CD4-positive, alpha-beta T cell treated with Interleukin-17A for 1 hour (primary cell): Measurements from ENCODE around the gene STPG3.
A peak's percentile ranks its signal among the peaks of the same experiment; 100 is the strongest.

ENCODE experiments used
- DNase-seq: peaks from one replicate; pipeline ENCODE4 v3.0.0-alpha.2; 2020

STPG3 gene

DNA sequence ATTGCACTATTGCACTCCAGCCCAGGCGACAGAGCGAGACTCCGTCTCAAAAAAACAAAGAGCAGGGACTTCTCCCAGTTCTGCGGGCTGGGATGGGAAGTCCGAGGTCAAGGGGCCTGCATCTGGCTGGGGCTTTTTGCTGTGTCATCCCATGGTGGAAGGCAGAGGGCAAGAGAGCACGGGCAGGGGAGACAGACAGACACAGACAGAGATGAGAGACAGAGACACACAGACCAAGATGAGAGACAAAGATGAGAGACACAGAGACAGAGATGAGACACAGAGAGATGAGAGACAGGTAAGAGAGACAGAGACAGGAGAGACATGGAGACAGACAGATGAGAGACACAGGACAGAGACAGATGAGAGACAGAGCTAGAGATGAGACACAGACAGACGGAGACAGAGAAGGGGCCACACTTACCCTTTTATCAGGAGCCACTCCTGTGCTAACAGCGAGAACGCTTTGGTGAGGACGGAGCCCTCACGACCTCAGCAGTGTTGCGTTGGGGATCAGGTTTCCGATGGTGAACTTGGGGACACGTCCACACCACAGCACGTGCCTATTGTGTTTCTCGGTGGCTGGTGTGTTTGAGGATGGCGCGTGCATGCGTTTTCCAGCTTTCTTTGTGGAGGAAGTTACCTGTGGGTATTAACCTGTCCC is 17.6 kb downstream of the STPG3 start:
- no peak for DNase-seq

DNA sequence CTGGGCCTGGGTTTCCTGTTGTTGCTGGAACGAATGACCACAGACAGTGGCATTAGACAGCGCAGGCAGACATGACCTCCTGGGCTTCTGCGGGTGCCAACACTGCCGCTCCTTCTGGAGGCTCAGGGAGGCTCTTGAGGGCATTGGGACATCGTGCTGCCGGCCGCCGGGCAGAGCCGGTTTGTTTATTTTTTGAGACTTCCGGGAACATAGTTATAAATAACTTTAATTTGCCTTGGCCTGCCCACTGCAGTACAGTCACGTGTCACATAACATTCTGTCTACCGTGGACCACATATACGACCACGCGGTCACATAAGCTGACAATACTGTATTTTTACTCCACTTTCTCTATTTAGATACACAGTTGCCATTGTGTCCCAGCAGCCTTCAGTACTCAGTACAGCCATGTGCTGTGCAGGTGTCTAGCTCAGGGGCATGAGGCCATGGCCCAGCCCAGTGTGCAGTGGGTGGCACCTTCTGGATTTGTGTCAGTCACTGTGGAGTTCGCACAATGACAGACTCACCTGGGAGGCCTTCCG is 18.2 kb downstream of the STPG3 start:
- no peak for DNase-seq

DNA sequence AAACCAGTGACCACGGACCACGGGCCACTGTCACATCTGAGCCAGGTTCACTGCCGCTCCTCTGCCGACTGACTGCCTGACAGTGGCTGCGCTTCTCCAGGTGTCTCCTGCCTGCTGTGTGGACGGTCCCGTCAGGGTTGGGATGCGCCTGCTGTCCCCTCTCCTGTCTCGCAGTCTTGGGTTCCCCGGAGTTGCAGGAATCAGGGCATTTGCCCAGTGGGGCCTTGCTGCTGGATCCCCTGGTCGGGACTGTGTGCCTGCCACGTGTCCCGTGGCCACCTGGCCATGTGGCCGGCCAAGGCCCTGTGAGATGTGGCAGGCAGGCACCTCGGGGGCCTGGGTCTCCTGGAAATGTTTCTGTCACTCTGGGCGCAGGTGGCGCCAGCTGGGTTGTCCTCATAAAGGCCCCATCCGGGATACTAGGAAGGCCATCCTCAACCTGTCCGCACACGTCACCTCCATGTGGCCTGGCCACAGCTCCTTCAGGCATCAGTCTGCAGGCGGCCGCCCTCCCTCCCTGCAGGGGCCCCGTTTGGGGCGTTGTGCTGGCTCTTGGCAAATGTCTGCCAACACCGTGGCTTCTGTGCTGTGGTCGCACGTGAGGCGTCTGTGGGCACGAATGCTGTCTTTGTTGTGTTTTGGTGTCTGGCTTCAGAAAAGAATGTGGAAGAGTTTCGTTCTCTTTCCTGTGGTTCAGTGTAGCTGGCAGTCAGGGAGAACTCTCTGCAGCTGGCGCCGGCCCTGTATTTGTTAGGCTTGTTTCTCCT is 20.0 kb downstream of the STPG3 start:
- peak; percentile 33 for DNase-seq

DNA sequence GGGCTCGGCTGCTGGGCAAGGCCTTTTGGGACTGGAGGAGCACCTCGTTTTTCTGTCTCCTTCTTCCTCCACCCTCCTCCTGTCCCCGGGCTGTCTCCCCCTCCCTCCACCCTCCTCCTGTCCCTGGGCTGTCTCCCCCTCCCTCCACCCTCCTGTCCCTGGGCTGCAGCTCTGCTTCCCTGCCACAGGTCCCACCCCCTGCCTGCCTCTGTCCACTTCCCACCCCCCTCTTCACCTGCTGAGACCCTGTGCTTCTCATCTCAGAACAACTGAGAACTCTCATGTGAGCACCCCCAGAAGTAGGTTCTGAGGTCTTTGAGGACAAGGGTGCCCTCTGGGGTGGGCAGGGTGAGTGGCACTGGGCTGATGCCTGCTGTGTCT is 20.6 kb downstream of the STPG3 start:
- no peak for DNase-seq

DNA sequence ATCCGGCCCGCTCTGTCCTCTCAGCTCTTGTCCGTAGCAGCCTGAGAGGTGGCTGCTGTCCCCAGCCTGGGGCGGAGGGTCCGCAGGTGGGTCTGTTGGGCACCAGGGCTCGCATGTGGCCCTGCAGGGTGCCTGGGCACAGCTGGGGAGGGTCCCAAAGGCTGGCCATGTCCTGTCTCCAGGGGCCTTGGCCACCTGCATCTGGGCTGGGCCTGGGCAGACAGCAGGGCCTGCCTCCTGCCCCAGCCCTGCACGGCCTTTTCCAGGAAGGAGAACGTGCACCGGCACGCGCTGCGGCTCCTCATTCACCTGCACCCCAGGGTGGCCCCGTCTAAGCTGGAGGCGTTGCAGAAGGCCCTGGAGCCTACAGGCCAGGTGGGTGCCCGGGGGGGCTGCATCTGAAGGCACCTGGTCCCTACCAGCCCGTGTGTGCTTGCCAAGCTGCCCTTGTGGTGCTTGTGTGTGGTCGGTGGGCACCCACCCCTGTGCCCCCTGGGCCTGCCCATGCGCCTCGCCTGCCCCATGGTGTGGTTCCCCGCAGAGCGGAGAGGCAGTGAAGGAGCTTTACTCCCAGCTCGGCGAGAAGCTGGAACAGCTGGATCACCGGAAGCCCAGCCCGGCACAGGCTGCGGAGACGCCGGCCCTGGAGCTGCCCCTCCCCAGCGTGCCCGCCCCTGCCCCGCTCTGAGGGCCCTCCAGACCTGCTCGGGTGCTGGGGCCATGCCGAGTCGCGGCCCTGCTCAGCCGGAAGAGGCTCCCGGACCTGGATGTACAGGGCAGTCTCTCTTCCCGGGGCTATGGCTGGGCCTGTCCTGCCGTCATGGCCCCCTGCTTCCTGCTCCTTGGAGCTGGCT is 21.4 kb downstream of the STPG3 start:
- no peak for DNase-seq

DNA sequence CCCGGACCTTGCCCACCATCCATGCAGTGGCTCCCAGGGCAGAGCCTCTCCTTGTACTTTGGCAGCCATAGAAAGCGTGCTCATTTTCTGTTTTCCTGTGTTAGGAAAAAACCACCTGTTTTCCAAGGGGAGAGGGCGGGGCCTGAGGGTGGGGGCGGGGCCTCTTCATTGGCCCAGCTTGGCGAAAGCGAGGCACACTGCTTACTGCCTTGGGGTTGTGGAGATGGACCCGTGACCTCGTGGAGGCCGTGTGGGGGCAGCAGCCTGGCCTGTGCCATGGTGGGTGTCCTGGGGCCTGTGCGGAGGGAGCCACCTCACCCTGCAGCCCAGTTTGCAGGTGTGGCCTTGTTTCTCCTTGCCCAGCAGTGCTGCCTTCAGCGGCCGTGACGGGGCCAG is 22.0 kb downstream of the STPG3 start:
- no peak for DNase-seq

DNA sequence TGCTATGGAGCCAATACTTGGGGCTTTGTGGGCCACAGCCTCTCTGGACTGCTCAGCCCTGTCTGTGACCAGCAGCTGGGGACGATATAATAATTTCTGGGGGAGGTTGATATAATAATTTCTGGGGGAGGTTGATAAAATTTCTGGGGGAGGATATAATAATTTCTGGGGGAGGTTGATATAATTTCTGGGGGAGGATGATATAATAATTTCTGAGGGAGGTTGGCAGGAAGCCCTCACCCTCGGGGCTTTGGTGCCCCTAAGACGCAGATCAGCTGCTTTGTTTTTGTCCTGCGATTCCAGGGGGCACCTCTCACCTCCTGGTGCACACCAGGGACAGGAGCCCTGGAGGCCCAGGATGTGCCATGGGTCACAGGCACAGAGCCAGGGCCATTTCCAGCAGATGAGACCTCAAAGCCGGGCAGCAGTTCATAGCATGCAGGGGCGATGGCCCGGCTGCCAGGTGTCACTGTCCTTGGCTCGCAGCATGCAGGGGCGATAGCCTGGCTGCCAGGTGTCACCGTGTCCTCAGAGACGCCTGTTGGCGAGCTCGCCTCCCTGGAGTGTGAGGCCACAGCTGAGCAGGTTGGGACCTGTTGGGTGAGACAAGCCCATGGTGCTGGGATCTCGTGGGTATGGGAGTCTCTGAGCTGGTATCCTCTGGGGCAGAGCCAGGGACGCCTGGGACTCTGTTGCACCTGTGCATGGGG is 22.7 kb downstream of the STPG3 start:
- no peak for DNase-seq

DNA sequence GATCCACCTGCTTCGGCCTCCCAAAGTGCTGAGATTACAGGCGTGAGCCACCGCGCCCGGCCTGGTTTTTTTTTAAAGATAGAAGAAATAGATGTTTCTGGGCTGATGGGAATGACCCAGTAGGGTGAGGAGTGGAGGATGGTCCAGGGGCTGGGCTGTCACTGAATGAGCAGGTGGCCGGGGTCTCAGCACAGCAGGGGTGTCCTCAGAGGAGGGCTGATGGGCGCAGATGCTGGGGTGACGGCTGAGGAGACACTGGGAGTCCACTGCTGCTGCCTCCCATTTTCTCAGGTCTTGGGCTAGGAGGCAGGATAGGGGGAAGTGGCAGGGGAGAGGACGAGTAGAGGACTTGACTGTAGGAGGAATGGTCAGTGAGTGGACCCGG is 24.1 kb downstream of the STPG3 start:
- no peak for DNase-seq

DNA sequence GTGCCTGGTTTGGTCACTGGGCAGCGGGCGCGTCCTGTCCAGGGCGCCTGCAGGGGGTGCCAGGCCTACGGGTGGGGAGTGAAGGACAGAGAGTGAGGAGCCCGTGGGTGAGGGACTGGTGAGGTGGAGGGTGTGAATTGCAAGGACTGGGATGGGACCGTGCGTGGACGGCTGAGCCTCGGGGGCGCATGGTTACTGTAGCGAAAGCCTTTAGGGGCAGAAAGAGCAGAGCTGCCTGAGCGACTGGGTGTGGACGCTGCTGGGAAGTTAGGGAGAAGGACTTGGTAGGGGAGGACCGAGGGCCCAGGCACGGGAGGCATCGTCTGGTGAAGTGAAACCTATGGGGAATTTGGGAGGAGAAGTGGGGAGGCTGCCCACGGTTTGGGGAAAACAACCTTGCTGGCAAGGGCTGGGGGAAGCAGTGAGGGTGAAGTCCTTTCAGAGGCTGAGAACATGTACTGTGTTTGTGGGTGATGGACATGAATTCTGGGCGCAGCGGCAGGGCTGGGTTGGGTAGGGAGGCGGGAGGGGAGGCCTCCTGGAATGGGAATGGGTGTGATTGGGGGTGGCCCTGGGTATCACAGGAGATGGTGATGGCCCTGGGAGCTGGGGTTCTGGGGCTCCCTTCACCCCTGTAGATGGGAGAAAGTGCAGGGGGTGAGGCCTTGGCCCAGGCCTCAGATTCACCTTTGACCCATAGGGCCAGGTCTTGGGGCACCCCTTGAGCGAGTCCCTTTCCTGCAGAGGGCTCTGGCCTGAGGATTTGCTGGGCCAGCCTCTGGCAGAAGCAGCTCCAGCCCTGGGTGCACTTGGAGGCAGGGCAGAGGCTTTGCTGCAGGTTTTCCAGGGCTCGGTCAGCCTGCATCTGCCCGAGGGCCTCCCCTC is 24.7 kb downstream of the STPG3 start:
- DNase-seq = no peak

DNA sequence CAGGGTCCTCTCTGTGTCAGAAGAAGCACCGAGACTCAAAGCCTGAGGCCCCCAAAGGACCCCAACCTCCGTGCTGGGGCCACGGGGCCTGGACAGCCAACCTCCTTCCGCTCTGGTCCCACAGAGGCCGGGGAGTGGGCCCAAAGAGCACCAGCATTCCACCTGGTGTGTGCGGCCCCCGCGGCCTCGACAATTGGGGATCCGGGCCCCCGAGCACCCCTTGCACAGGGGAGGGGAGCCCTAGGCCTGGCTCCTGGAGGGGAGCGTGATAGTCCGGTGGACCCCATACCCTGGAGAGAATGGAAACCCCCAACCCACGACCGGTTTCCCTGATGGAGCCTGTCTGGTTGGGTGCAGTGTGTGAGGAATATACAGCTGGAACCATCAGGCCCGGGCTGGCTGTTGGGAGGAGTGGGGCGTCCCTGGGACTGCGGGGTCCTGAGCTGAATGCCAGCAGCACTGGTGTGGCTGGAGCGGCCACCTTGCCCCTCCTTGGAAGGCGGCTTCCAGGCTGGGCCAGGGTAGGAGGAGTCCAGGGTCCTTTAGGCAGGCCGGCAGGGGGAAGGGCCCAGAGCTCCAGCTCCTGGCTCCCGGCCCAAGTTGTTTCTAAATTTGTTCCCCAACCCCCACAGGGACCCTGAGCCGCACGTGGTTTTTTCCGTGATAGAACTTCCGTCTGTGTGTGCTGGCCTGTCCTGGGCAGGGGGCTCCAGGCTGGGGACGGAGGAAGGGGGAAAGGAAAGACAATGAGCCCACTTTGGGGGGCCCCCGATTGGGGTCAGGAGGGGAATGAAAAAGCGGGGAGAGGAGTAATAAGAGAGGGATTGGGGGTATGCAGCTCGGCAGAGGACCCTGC is 25.6 kb downstream of the STPG3 start:
- no peak for DNase-seq

DNA sequence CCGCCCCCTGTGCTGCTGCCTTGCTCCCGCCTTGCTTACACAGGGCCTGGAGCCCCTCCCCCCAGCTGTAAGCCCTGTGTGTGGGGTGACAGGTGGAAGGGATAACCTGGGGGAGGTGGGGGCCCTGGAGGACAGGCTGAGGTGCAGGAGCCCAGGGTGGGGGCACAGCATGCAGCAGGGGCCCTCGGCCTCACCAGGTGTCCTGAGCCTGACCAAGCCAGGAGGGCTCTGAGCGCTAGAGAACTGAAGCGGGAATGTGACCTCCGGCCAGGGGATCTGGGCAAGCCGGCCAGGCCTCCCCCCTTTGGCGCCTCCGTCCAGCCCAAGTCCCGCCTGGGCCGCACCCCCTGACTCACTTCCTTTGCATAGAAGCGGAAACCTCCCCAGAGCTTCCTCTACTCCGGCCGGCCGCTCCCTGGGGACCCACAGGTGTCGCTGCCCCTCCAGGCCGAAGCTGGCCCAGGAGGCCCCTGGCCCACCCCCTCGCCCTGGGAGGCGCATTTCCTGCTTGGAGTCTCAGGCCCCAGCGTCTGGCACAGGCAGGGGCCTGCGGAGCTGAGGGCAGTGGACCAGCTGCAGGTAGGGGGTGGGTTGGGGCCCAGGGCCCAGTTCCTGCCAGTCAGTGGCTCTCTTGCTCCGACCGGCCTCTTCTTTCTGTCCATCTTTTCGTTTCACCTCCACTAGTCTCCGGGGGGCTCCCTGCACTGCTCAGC is 26.4 kb downstream of the STPG3 start, which contains the start of gene TOR4A:
Gene TOR4A (plus strand): TSS at position 398 of the 713 bp plus-strand sequence. CDS start 964 bp downstream, outside the sequence.
- peak; percentile 34 for DNase-seq

DNA sequence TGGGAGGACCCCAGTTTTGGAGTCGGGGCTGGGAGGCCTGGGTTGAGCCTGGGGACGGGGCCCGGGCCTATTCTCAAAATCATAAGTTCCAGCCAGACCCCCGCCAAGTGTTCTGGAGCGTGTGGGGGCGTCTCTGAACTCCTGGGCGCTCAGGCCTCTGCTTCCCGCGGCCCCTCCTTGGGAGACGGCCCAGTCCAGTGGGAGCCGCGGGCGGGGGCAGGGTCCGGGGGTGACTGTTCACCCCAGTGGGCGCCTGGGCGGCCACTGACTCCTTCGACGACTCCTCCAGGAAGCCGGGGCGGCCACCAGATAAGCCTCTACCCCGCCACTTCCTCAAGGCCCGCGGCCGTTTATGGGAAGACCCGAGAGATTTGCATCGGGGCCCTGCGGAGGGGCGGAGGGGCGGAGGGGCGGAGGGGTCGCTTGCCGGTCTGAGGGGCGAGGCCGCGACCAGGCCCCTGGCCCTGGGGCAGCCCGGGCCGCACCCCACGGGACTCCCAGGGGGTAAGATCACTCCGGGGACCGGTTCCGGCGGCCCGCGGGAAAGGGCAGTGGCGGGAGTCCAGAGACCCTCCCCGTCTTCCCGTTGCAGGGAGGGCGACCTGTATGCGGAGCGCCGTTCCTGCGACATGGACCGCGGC is 27.1 kb downstream of the STPG3 start:
- no peak for DNase-seq

DNA sequence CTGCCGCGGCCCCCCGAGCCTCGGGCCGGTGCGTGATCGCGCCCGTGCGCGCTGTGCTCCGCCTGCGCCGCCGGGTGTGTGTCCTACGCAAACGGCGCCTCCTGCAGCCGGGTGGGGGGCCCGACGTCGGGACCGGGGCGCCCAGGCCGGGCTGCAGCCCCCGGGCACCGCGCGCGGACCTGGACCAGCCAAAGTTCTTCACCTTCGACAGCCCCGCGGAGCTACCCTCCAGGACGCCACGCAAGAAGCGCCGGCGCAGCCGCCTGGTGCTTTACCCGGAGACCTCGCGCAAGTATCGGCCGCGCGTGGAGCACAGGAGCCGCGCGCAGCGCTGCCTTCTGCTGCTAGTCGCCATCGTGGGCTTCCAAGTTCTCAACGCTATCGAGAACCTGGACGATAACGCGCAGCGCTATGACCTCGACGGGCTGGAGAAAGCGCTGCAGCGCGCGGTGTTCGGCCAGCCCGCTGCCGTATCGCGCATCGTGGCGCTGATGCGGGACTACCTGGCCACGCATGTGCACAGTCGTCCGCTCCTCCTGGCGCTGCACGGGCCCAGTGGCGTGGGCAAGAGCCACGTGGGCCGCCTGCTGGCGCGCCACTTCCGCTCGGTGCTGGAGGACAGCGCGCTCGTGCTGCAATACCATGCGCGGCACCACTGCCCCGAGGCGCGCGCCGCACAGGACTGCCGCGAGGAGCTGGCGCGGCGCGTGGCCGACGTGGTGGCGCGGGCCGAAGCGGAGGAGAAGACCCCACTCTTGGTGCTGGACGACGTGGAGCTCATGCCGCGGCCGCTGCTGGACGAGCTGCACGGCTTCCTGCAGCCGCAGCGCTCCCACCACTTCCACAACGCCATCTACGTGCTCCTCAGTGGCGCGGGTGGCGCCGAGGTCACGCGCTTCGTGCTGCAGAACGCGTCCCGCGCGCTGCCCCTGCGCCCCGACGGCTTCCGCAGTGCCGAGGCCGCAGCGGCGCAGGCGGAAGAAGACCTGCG is 27.9 kb downstream of the STPG3 start:
- no peak for DNase-seq

DNA sequence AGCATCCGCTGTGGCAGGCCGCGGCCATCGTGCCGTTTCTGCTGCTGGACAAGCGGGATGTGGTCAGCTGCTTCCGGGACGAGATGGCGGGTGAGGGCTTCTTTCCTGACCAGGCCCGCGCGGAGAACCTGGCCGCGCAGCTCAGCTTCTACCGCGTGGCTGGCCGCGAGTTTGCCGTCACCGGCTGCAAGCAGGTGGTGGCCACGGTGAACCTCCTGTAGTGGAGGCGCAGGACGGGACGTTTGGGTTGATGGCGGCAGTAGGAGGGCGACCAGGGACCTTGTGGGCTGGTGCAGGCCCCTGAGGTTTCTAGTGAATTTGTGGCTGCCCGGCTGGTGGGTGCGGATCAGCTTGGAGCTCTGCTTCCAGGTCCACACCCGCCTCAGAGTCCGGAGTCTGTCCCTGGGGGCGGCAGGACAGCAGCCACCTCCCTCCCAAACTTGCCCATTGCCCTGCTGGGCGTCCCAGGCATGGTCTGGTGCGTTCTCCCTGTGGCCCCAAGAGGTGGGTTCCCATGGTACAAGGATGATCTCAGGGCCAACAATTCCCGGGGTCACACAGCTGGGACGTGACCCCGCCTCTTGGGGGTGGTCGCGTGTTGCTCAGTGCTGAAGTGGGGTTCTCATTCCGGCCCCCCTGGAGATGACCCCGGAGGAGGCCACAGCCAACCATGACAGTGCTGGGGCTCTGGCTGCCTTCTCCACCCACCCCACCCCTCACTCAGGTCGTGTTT is 28.8 kb downstream of the STPG3 start:
- no peak for DNase-seq

DNA sequence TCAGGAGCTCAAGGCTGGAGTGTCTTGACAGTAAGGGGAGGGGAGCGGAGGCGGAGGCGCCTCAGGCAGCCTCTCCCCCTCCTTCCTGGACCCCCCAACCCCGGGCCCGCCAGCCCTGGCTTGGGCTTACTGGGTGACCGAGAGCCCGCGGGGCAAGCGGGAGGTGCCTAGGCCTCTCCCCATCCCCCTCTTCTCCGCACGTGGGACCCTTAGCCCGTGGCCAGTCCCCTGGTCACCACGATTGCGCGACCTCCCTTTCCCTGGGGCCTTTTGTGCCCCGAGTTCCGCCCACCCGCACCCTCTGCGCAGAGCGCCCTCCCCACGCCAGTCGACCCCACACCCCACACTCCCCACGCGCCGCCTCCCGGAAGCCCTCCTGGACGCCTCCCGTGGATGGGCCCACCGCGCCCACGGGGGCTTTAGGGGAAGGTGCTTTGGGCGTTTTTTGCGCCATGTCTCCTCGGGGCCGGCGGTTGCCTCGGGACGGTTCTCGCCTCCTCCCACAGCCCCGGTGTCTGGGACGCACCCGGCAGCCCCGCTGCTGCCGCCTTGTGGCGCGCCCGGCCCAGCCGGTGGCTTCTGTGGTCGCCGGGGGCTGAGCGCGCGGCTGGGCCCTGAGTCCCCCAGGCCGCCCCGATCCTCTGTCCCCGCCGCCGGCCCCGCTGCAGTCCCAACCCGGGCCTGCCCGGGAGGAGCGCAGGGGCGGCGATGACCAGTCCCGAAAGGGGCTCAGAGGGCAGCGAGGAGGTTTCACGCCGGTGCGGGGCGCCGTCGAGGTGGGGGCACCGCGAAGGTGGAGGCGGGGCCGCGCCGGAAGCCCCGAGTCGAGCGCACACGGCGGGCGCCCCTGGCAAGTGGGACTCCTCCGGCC is 29.6 kb downstream of the STPG3 start:
- DNase-seq = peak; percentile 21

DNA sequence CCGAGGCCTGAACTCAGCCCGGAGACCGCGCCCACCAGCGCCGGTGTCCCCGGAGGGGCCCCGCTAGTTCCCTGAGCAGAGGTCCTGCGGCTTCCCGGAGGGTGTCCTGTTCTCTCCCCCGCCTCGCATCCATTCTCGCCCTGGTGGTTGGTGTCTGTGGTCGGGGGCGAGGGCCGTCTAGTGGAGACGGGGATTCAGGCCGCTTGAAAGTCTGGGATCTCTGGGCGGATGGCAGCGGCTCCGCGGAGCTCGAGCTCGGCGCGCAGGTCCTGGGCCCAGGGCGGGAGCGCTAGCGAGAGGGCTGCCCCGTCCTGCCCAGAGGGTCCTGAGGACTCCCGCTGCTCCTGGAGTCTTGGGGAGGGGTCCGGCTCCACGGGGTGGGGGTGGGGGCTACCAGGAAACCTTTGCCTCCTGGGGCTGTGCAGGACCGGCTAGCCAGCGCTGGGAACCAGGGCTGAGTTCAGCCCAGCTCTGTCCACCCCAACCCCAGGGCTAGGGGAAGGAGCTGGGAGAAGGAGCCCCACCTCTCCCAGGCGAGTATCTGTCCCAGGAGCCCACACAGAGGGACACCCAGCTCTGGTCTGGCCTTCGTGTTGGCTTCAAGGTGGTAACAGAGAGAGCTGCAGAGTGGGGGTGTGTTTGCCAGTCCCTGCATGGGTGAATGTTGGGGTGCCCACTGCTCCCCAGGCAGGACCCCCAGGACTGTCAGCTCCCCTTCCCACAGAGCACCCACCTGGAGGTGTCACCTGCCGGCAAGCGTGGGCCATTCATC is 30.4 kb downstream of the STPG3 start:
- DNase-seq = no peak
